ENCODE results near the gene YPEL3.

The YPEL3 gene

GRCh38 chr16:30053376-30054015 is 42.5 kb downstream of the YPEL3 start:
- DNase-seq (ENCODE audit: insufficient read length, low spot score) (no peak), FAIRE-seq (no peak)
- TF ChIP-seq CTCF (IDR thresholded peaks at IDR 0.05; ENCODE audit: insufficient read depth, missing control alignments), result no peak

DNA sequence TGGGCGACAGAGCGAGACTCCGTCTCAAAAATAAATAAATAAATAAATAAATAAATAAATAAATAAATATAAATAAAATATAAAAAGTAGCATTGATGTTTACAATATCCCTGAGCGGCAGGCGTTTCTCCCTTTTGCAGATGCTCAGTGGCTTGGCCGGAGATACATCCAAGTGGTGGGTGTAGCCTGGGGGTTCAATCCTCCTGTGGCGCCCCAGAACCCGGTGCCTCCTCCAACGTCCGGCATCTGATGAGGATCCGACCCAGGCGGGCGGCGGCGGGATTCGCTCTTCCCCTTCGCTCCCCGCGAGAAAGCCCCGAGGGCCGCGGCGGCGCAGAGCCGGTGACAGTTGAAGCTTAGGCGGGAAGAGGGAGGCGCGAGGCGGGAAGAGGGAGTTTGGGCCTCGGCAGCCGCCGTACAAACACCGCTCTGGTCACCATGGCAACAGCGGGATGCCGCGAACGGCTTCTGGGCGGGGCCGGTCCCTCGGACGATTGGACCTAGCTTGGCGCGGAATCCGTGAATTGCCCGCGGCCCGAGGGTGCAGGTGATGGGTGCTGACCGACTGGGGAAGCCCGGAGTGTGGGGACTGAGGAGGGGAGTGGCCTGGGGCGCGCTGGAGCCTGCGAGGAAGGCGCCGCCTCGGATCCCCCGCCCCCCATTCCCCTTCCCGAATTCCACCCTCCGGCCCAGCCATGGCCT is 43.2 kb downstream of the YPEL3 start:
- peak; percentile 99 for DNase-seq (ENCODE audit: insufficient read length, low spot score)
- no peak for FAIRE-seq
- TF ChIP-seq CTCF (IDR thresholded peaks at IDR 0.05; ENCODE audit: insufficient read depth, missing control alignments), result no peak

DNA sequence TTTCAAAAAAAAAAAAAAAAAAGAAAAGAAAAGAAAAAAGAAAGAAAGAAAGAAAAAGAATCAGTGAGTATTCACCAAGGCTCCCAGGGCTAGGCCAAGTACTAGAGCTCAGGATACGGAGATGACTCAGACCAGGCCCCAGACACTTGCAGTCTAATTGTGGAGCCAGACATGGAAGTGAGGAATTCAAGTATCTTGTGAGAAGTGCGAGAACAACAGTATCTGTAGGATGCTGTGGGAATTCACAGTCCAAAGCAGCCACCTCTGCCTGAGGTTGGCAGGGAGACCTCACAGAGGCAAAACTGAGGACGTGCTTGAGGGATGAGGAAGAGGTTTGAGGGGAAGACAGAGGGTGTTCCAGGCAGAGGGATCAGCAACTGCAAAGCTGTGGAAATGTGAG is 44.5 kb downstream of the YPEL3 start:
- DNase-seq (ENCODE audit: insufficient read length, low spot score), result no peak
- FAIRE-seq, result no peak
- TF ChIP-seq CTCF (IDR thresholded peaks at IDR 0.05; ENCODE audit: insufficient read depth, missing control alignments), result no peak

DNA sequence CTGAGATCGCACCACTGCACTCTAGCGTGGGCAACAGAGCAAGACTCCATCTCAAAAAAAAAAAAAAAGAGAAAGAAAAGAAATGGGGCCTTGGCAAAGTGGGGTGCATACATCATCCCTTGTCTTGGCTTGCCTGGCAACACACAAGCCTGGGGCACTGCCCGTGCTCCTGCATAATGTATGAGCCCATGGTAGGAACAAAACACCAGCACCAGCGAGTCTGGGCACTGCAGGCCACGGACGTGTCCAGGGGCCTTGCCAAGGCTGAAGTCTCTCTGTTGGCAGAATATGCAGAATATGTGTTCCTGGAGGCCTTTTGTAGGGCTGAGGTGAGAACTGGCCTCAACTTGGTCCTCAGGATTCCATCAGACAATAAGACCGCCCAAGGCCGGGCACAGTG is 46.1 kb downstream of the YPEL3 start:
- DNase-seq (ENCODE audit: insufficient read length, low spot score) (no peak), FAIRE-seq (no peak)
- TF ChIP-seq CTCF (IDR thresholded peaks at IDR 0.05; ENCODE audit: insufficient read depth, missing control alignments), result no peak

GRCh38 chr16:30046588-30046987 is 49.4 kb downstream of the YPEL3 start:
- FAIRE-seq (no peak), DNase-seq (ENCODE audit: insufficient read length, low spot score) (no peak)
- TF ChIP-seq CTCF (IDR thresholded peaks at IDR 0.05; ENCODE audit: insufficient read depth, missing control alignments), result no peak

DNA sequence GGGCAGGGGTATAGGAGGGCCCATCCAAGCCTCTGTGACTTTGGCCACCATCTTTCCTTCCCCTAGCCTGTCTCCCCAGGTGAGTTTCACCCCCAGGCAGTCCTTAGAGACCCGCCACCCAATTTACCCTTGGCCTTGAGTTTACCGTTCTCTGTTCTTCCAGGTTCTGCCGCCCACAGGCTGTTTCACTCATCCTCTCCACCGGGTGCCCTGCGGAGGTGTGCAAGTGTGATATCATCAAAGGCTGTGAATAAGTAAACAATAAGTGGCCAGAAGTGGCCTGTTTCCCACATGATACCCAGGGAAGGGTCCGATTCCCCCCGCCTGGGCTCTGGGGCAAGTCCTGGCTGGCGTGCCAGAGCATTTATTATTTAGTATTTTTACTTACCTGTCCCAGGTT is 49.8 kb downstream of the YPEL3 start:
- no peak for DNase-seq (ENCODE audit: insufficient read length, low spot score)
- no peak for TF ChIP-seq CTCF (IDR thresholded peaks at IDR 0.05; ENCODE audit: insufficient read depth, missing control alignments)
- FAIRE-seq, result no peak
